OCI-LY7 (cell line): ENCODE data around the gene TRIM54. TPM values are rescaled to one million over a fixed set of nuclear protein-coding genes. Genes with fewer than 3 reads are reported as not detected.

ENCODE experiments used
- Bru-seq: library from RNA; stranded (reverse); fragments of 400-500 nt; gene quantifications from one replicate; lab custom pipeline; 2021; lab: Mats Ljungman, UMichigan
- BruChase-seq, 2 experiments: library from RNA; stranded (reverse); fragments of 400-500 nt; gene quantifications; one replicate each; lab custom pipeline; 2021; lab: Mats Ljungman, UMichigan
- BruUV-seq: library from RNA; stranded (reverse); fragments of 400-500 nt; replicated peaks from 2 replicates; lab custom pipeline; 2021; lab: Mats Ljungman, UMichigan
- CTCF ChIA-PET: fragments of 300-600 bp; sonication (Branson Sonifier 250); formaldehyde crosslinking; loops from one replicate; lab custom pipeline; 2022; ENCODE audit warnings: antibody characterized with exemption; ENCODE audit not compliant: unreplicated experiment; lab: Charles Lee
- POLR2A ChIA-PET: fragments of 300-600 bp; sonication (Branson Sonifier 250); formaldehyde crosslinking; loops from one replicate; lab custom pipeline; 2022; ENCODE audit warnings: antibody characterized with exemption; lab: Charles Lee
- DNase-seq: peaks from one replicate; pipeline ENCODE4 v3.0.0-alpha.2; 2015; ENCODE audit warnings: low spot score
- H2AFZ ChIP-seq: fragments of 200-600 bp; sonication (generic), shearing (Covaris generic); 2 replicates; pipeline ENCODE4 v1.6.1; 2014; ENCODE audit warnings: mild to moderate bottlenecking, antibody characterized with exemption, low read length, moderate library complexity
- H3K27ac ChIP-seq: fragments of 200-600 bp; sonication (generic); 2 replicates; pipeline ENCODE4 v1.5.1; 2014; ENCODE audit warnings: mixed run types, low read depth, mild to moderate bottlenecking, moderate library complexity, low read length, inconsistent platforms; ENCODE audit not compliant: poor library complexity, severe bottlenecking
- H3K36me3 ChIP-seq: fragments of 200-600 bp; sonication (generic); 2 replicates; pipeline ENCODE4 v1.6.1; 2014; ENCODE audit warnings: mild to moderate bottlenecking, antibody characterized with exemption, low read length, moderate library complexity, mixed read lengths; ENCODE audit not compliant: insufficient read depth
- H3K4me1 ChIP-seq: fragments of 200-600 bp; sonication (generic); 2 replicates; pipeline ENCODE4 v1.5.1; 2014; ENCODE audit warnings: mild to moderate bottlenecking, low read length; ENCODE audit not compliant: insufficient read depth, poor library complexity, severe bottlenecking
- H3K4me2 ChIP-seq: fragments of 200-600 bp; sonication (generic); 2 replicates; pipeline ENCODE4 v1.6.1; 2014; ENCODE audit warnings: mild to moderate bottlenecking, low read length
- H3K4me3 ChIP-seq: fragments of 200-600 bp; sonication (generic); 2 replicates; pipeline ENCODE4 v1.5.1; 2014; ENCODE audit warnings: mild to moderate bottlenecking, low read depth, low read length; ENCODE audit not compliant: poor library complexity, severe bottlenecking
- H3K79me2 ChIP-seq: fragments of 200-600 bp; sonication (generic); 2 replicates; pipeline ENCODE4 v1.6.1; 2016; ENCODE audit warnings: low read depth, mild to moderate bottlenecking, low read length, moderate library complexity, mixed read lengths; ENCODE audit not compliant: insufficient read depth
- H3K9me2 ChIP-seq: fragments of 200-600 bp; sonication (generic); 2 replicates; pipeline ENCODE4 v1.6.1; 2016; ENCODE audit warnings: mild to moderate bottlenecking, low read length, mixed read lengths; ENCODE audit not compliant: insufficient read depth
- H3K9me3 ChIP-seq: fragments of 200-600 bp; sonication (generic); 2 replicates; pipeline ENCODE4 v1.6.1; 2014; ENCODE audit warnings: mild to moderate bottlenecking, mixed run types, low read length, mixed read lengths
- H4K20me1 ChIP-seq: fragments of 200-600 bp; sonication (generic); 2 replicates; pipeline ENCODE4 v1.6.1; 2014; ENCODE audit warnings: mild to moderate bottlenecking, antibody characterized with exemption, low read length, moderate library complexity, mixed read lengths; ENCODE audit not compliant: insufficient read depth
- EZH2phosphoT487 ChIP-seq: fragments of 200-600 bp; sonication (generic); IDR thresholded peaks from 2 replicates; pipeline ENCODE4 v1.6.1; 2018; ENCODE audit warnings: low read depth, borderline replicate concordance, mild to moderate bottlenecking, mixed run types, antibody characterized with exemption, low read length, moderate library complexity, mixed read lengths
- intact Hi-C: fragments of 100-400 bp; cut with micrococcal nuclease; formaldehyde crosslinking; loops from one replicate; pipeline ENCODE4 v1.10.0; 2022; ENCODE audit not compliant: unreplicated experiment
- long read RNA-seq: library from polyadenylated mRNA; stranded (forward); transcript quantifications from one replicate; pipeline ENCODE4 v2.0.0, GENCODE V29; 2022
- total RNA-seq, 2 experiments: library from RNA; depleted of rRNA in 1 of 2; stranded (reverse); fragments of >200 nt in 1 of 2; shearing (Covaris generic) in 1 of 2; gene quantifications; 2 replicates each; pipeline ENCODE4 v1.2.3, GENCODE V29; 2014 to 2022
- TF ChIP-seq, protein P1 (sequence below): fragments of 200-600 bp; sonication (generic); conservative IDR thresholded peaks from 2 replicates; pipeline ENCODE4 v1.5.1; 2014; ENCODE audit warnings: mild to moderate bottlenecking, antibody characterized with exemption, low read length, moderate library complexity, mixed read lengths

The TRIM54 gene, protein sequence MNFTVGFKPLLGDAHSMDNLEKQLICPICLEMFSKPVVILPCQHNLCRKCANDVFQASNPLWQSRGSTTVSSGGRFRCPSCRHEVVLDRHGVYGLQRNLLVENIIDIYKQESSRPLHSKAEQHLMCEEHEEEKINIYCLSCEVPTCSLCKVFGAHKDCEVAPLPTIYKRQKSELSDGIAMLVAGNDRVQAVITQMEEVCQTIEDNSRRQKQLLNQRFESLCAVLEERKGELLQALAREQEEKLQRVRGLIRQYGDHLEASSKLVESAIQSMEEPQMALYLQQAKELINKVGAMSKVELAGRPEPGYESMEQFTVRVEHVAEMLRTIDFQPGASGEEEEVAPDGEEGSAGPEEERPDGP
- 2.1 and 6.4 TPM in 2 replicates for total RNA-seq (2014; rRNA removed; shearing (Covaris generic))
- total RNA-seq (2022), result 13.6 and 18.8 TPM in 2 replicates
- percentile 52 among the genes with signal in this experiment for Bru-seq, nascent RNA
- BruChase-seq, experiment 1, labeled RNA remaining after a 6-hour chase, result percentile 53 among the genes with signal in this experiment
- percentile 50 among the genes with signal in this experiment for BruChase-seq, experiment 2, labeled RNA remaining after a 2-hour chase
- long read RNA-seq, partial matches to known transcripts, result 3 of 18 reads
- long read RNA-seq, other reads (novel, unspliced or antisense), result 14 of 18 reads

DNA sequence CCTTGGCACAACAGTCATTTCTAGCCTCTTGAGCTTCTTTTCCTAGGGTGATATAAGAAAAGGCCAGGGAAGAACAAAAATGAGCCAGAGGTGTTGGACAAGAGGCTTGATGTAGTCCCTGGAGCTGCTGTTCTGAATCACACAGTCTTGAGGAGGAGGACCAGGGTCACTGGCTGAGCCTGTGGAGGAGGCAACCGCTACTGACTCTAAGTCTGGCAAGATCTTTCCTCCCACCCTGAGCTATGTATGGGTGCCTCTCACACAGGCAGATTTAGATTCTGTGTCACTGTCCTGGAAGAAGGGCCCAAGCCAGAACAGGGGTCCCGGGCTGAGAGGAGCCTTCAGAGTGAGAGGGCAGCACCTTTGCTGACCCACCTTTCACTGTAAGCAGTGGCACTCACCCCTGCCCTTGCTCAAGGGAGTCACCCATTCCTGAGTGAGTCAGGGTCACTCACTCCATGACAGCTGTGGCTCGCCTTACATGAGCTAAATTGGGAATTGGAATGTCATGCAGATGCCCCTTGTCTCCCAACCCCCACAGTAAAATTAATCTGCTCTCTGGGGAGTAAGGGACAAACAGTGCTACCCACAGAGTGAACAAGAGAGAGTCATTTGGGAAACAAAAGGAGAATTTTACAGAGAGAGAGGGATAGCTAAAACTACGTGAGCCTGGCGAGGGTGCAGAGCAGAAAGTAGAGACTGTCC lies at the start of gene TRIM54:
TSS of gene TRIM54 (plus strand) at position 575 of the 705 bp plus-strand sequence. CDS start 303 bp downstream, outside the sequence.
- no peak within 1 kb of the TSS for H2AFZ ChIP-seq

DNA sequence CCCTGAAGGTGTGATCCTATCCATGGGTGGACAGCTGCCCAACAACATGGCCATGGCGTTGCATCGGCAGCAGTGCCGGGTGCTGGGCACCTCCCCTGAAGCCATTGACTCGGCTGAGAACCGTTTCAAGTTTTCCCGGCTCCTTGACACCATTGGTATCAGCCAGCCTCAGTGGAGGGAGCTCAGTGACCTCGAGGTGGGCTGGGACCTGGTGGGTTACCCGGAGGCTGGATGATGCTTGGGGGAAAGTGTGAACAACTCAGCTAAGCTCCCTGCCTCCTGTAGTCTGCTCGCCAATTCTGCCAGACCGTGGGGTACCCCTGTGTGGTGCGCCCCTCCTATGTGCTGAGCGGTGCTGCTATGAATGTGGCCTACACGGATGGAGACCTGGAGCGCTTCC lies 48.9 kb upstream of the TRIM54 start:
- intact Hi-C loops, result no loop called here
- Histone ChIP-seq H4K20me1 (no peaks in the 10 kb centered on the region), H3K9me3 (no peaks in the 10 kb centered on the region), H3K4me2 (no peak overlapping the region), H2AFZ (no peak overlapping the region), H3K27ac (no peak overlapping the region), H3K4me3 (no peak overlapping the region), H3K9me2 (no peaks in the 10 kb centered on the region), H3K36me3 (peaks cover 98% of the 10 kb centered on the region), H3K4me1 (no peaks in the 10 kb centered on the region), H3K79me2 (no peaks in the 10 kb centered on the region; the same call in 1 of the 2 replicates)
- TSS peak; percentile 51 for BruUV-seq
- no peak for DNase-seq
- ChIA-PET POLR2A (interaction anchor here (0.5 to 1.9 kb wide), 3 partner anchors 15 to 128 kb away, joined by 5 to 6 read pairs (median 5); no protein-coding TSS in a partner anchor), CTCF (no interaction called here)
- TF ChIP-seq, protein P1, sequence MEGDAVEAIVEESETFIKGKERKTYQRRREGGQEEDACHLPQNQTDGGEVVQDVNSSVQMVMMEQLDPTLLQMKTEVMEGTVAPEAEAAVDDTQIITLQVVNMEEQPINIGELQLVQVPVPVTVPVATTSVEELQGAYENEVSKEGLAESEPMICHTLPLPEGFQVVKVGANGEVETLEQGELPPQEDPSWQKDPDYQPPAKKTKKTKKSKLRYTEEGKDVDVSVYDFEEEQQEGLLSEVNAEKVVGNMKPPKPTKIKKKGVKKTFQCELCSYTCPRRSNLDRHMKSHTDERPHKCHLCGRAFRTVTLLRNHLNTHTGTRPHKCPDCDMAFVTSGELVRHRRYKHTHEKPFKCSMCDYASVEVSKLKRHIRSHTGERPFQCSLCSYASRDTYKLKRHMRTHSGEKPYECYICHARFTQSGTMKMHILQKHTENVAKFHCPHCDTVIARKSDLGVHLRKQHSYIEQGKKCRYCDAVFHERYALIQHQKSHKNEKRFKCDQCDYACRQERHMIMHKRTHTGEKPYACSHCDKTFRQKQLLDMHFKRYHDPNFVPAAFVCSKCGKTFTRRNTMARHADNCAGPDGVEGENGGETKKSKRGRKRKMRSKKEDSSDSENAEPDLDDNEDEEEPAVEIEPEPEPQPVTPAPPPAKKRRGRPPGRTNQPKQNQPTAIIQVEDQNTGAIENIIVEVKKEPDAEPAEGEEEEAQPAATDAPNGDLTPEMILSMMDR, result no peak
- no peak for TF ChIP-seq EZH2phosphoT487

More for the DNA sequence above, at the start of gene TRIM54:
- no peaks in the 10 kb centered on the region for H4K20me1 ChIP-seq
- no peak within 1 kb of the TSS for H3K4me3 ChIP-seq
- no peak within 1 kb of the TSS for H3K4me2 ChIP-seq
- H3K36me3 ChIP-seq, result no peaks in the 10 kb centered on the region
- ChIA-PET CTCF (interaction anchor here (0.8 to 3.4 kb wide), 5 partner anchors 8 to 201 kb away, joined by 3 to 25 read pairs (median 3); no protein-coding TSS in a partner anchor), POLR2A (interaction anchor here (0.6 to 1.5 kb wide), 6 partner anchors 8 to 103 kb away, joined by 3 to 8 read pairs (median 4); no protein-coding TSS in a partner anchor)
- H3K27ac ChIP-seq, result no peak within 1 kb of the TSS
- TF ChIP-seq, protein P1, result no peak
- no peak for TF ChIP-seq EZH2phosphoT487
- no TSS peak for BruUV-seq
- no peaks in the 10 kb centered on the region for H3K9me3 ChIP-seq
- intact Hi-C loops, result loop anchor here (1.0 kb wide), 1 partner anchor 184 kb away; no protein-coding TSS in a partner anchor
- no peak for DNase-seq
- no peaks in the 10 kb centered on the region for H3K9me2 ChIP-seq
- peaks cover 40% of the 10 kb centered on the region for H3K4me1 ChIP-seq
- no peaks in the 10 kb centered on the region for H3K79me2 ChIP-seq
